Gastroesophageal sphincter (tissue), 4 donors: ENCODE data around the gene ICA1L. TPM values are rescaled to one million over a fixed set of nuclear protein-coding genes. Genes with fewer than 3 reads are reported as not detected.

Experiments used
- ATAC-seq: fragments of 150-250 bp; one replicate; pipeline ENCODE4 v1.9.1; 2016; ENCODE audit warnings: mild to moderate bottlenecking, moderate library complexity
- H3K27ac ChIP-seq, 4 donors: fragments of 200-600 bp; sonication (generic) in 3 of 4; 1 replicate in 3 of 4; 2 replicates in 1 of 4; pipeline ENCODE4 v1.5.1; 2016 to 2019
- H3K27me3 ChIP-seq: fragments of 200-600 bp; sonication (generic); one replicate; pipeline ENCODE4 v1.5.1; 2019
- H3K36me3 ChIP-seq, 2 donors: fragments of 200-600 bp; sonication (generic); one replicate each; pipeline ENCODE4 v1.5.1; 2019; ENCODE audit warnings: control low read depth in 1 of 2
- H3K4me1 ChIP-seq, 3 donors: fragments of 200-600 bp; sonication (generic); 1 replicate in 2 of 3; 2 replicates in 1 of 3; pipeline ENCODE4 v1.5.1; 2016 to 2019; ENCODE audit warnings: control low read depth in 2 of 3
- H3K4me3 ChIP-seq, 2 donors: fragments of 200-600 bp; sonication (generic); one replicate each; pipeline ENCODE4 v1.5.1; 2019; ENCODE audit warnings: mild to moderate bottlenecking in 1 of 2, moderate library complexity in 1 of 2
- H3K9me3 ChIP-seq, 3 donors: fragments of 200-600 bp; sonication (generic); one replicate each; pipeline ENCODE4 v1.5.1; 2017 to 2019; ENCODE audit warnings: control low read depth in 2 of 3
- CTCF ChIP-seq, 4 experiments: fragments of 200-600 bp in 2 of 4; fragments of 450-650 bp in 2 of 4; sonication (generic) in 1 of 4; IDR thresholded peaks; one replicate each; pipeline ENCODE4 v1.5.1; 2017 to 2019; ENCODE audit warnings: antibody characterized with exemption in 4 of 4, mild to moderate bottlenecking in 2 of 4, moderate library complexity in 2 of 4
- EP300 ChIP-seq: sonication (generic); formaldehyde crosslinking; IDR thresholded peaks from one replicate; pipeline ENCODE4 v1.6.1; 2017; ENCODE audit warnings: antibody characterized with exemption, mild to moderate bottlenecking
- POLR2A ChIP-seq, 2 donors: fragments of 450-650 bp; IDR thresholded peaks; one replicate each; pipeline ENCODE4 v1.6.1; 2017; ENCODE audit warnings: antibody characterized with exemption in 2 of 2, mild to moderate bottlenecking in 2 of 2, moderate library complexity in 1 of 2
- POLR2AphosphoS5 ChIP-seq: sonication (generic); formaldehyde crosslinking; IDR thresholded peaks from one replicate; pipeline ENCODE4 v1.6.1; 2017; ENCODE audit warnings: antibody characterized with exemption
- WGBS, 2 donors: methylation state at CpG; one replicate each; pipeline ENCODE4 v1.1.5; 2018; ENCODE audit warnings: low coverage in 1 of 2; 5-methylcytosine and 5-hydroxymethylcytosine counted together
- total RNA-seq, 4 donors: library from RNA; depleted of rRNA; stranded (reverse); fragments of >200 nt; gene quantifications; one replicate each; pipeline ENCODE4 v1.1.0, GENCODE V29; 2016

ICA1L gene
- total RNA-seq, 4 donors from 2014 or later = 12.2 to 40.8 (median 28.6) TPM

- Histone ChIP-seq H3K4me1 (no peaks in the 10 kb centered on the region), H3K27me3 (no peaks in the 10 kb centered on the region), H3K36me3 (peaks cover 0 to 30% of the 10 kb centered on the region in 2 donors), H3K27ac (no peak overlapping the region), H3K4me3 (no peak overlapping the region), H3K9me3 (no peaks in the 10 kb centered on the region)
- ATAC-seq = no peak
- WGBS, 2 donors = 93 to 100% methylated on average over 2 to 3 of the region's 3 CpGs
- no peak for TF ChIP-seq POLR2AphosphoS5
- no peak for TF ChIP-seq EP300
- no peak for TF ChIP-seq CTCF (IDR thresholded peaks at IDR 0.05)
- no peak for TF ChIP-seq POLR2A (IDR thresholded peaks at IDR 0.05)
Measured at GRCh38 chr2:202764991-202765390, 106.6 kb downstream of the ICA1L start.

GRCh38 chr2:202763916-202764315, 107.7 kb downstream of the ICA1L start:
- no peak overlapping the region for H3K27ac ChIP-seq
- no peaks in the 10 kb centered on the region for H3K4me1 ChIP-seq
- ATAC-seq = no peak
- H3K36me3 ChIP-seq = peaks cover 0 to 41% of the 10 kb centered on the region in 2 donors
- no peaks in the 10 kb centered on the region for H3K9me3 ChIP-seq
- H3K27me3 ChIP-seq = no peaks in the 10 kb centered on the region
- H3K4me3 ChIP-seq = no peak overlapping the region
- TF ChIP-seq EP300 (no peak), POLR2A (IDR thresholded peaks at IDR 0.05) (no peak), POLR2AphosphoS5 (no peak), CTCF (IDR thresholded peaks at IDR 0.05) (no peak)
- 100% methylated on average over 1 of the region's 1 CpG for WGBS, 2 donors

- Histone ChIP-seq H3K36me3 (peaks cover 0 to 49% of the 10 kb centered on the region in 2 donors), H3K4me3 (no peak overlapping the region), H3K4me1 (peaks cover 0 to 5% (median 0%) of the 10 kb centered on the region in 3 donors), H3K27me3 (no peaks in the 10 kb centered on the region), H3K9me3 (no peaks in the 10 kb centered on the region), H3K27ac (no peak overlapping the region)
- TF ChIP-seq POLR2A (IDR thresholded peaks at IDR 0.05) (no peak), CTCF (IDR thresholded peaks at IDR 0.05) (no peak), POLR2AphosphoS5 (no peak), EP300 (no peak)
- 64 to 77% methylated on average over 4 of the region's 4 CpGs for WGBS, 2 donors
- ATAC-seq = no peak
Measured at GRCh38 chr2:202762556-202762955, 109.0 kb downstream of the ICA1L start.

- Histone ChIP-seq H3K4me1 (peaks cover 0 to 5% (median 0%) of the 10 kb centered on the region in 3 donors), H3K27ac (no peak overlapping the region), H3K9me3 (no peaks in the 10 kb centered on the region), H3K27me3 (no peaks in the 10 kb centered on the region), H3K4me3 (no peak overlapping the region), H3K36me3 (peaks cover 0 to 49% of the 10 kb centered on the region in 2 donors)
- WGBS, 2 donors = 90 to 100% methylated on average over 2 of the region's 2 CpGs
- ATAC-seq = no peak
- TF ChIP-seq CTCF (IDR thresholded peaks at IDR 0.05) = no peak
- no peak for TF ChIP-seq POLR2A (IDR thresholded peaks at IDR 0.05)
- no peak for TF ChIP-seq EP300
- TF ChIP-seq POLR2AphosphoS5 = no peak
Measured at GRCh38 chr2:202760848-202761247, 110.7 kb downstream of the ICA1L start.

- Histone ChIP-seq H3K9me3 (no peaks in the 10 kb centered on the region), H3K27ac (no peak overlapping the region), H3K36me3 (peaks cover 0 to 41% of the 10 kb centered on the region in 2 donors), H3K4me1 (peaks cover 0 to 5% (median 0%) of the 10 kb centered on the region in 3 donors), H3K4me3 (no peak overlapping the region), H3K27me3 (no peaks in the 10 kb centered on the region)
- WGBS, 2 donors = 75 to 80% methylated on average over 1 to 2 of the region's 2 CpGs
- TF ChIP-seq EP300 (no peak), CTCF (IDR thresholded peaks at IDR 0.05) (no peak), POLR2A (IDR thresholded peaks at IDR 0.05) (no peak), POLR2AphosphoS5 (no peak)
- ATAC-seq = no peak
Measured at GRCh38 chr2:202758604-202759003, 113.0 kb downstream of the ICA1L start.
